Measurements from ENCODE around the gene THSD4.
"Not testable (repeated sequence)": the region's sequence is repeated elsewhere in the genome, so short reads cannot be mapped to it uniquely, and the experiment has no call there.

Gene THSD4

GRCh38 chr15:71265606-71266005 is 150.3 kb downstream of the THSD4 start:
- H3K27ac Mint-ChIP-seq, H3K4me3 Mint-ChIP-seq, H3K36me3 Mint-ChIP-seq, H3K27me3 Mint-ChIP-seq, H3K9me3 Mint-ChIP-seq, CTCF ChIA-PET, DNase-seq, H3K4me1 Mint-ChIP-seq: not testable (repeated sequence)

GRCh38 chr15:71271327-71271726 is 156.1 kb downstream of the THSD4 start:
- CTCF ChIA-PET: no interaction called here
- H3K36me3 Mint-ChIP-seq: no peaks in the 10 kb centered on the region
- H3K4me1 Mint-ChIP-seq: no peaks in the 10 kb centered on the region
- H3K27me3 Mint-ChIP-seq: no peaks in the 10 kb centered on the region
- H3K9me3 Mint-ChIP-seq: no peaks in the 10 kb centered on the region
- DNase-seq: no peak
- H3K27ac Mint-ChIP-seq: no peak overlapping the region
- no peak overlapping the region for H3K4me3 Mint-ChIP-seq

GRCh38 chr15:71272932-71273331 is 157.7 kb downstream of the THSD4 start:
- CTCF ChIA-PET: no interaction called here
- Mint-ChIP-seq H3K9me3 (no peaks in the 10 kb centered on the region), H3K4me3 (no peak overlapping the region), H3K36me3 (no peaks in the 10 kb centered on the region), H3K27me3 (no peaks in the 10 kb centered on the region), H3K4me1 (no peaks in the 10 kb centered on the region), H3K27ac (no peak overlapping the region)
- DNase-seq: no peak

GRCh38 chr15:71273731-71274447 is 158.6 kb downstream of the THSD4 start:
- no peak overlapping the region for H3K27ac Mint-ChIP-seq
- CTCF ChIA-PET: no interaction called here
- no peaks in the 10 kb centered on the region for H3K4me1 Mint-ChIP-seq
- H3K27me3 Mint-ChIP-seq: no peaks in the 10 kb centered on the region
- DNase-seq: no peak
- H3K36me3 Mint-ChIP-seq: no peaks in the 10 kb centered on the region
- no peaks in the 10 kb centered on the region for H3K9me3 Mint-ChIP-seq
- no peak overlapping the region for H3K4me3 Mint-ChIP-seq

DNA sequence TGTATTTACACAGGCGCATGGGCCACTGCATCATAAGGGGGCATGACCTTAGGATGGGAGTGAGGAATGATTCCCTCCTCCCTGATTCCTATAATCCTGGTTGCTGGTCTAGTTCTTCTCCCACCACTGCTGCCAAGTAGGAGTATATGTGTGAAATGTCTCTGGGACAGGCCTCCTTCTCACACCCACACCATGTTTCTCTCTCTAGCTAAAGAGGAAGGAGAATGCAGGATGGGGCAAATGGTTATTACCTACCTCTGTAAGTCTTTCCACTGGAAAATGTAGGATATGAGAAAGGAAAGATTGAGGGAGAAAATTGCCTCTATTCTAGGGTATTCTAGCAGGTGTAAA is 159.2 kb downstream of the THSD4 start:
- Mint-ChIP-seq H3K9me3 (no peaks in the 10 kb centered on the region), H3K27ac (no peak overlapping the region), H3K36me3 (no peaks in the 10 kb centered on the region), H3K27me3 (no peaks in the 10 kb centered on the region), H3K4me3 (no peak overlapping the region), H3K4me1 (no peaks in the 10 kb centered on the region)
- CTCF ChIA-PET: no interaction called here
- DNase-seq: no peak

- Mint-ChIP-seq H3K36me3 (no peaks in the 10 kb centered on the region), H3K4me1 (no peaks in the 10 kb centered on the region), H3K9me3 (no peaks in the 10 kb centered on the region), H3K27ac (no peak overlapping the region), H3K27me3 (peaks cover 4% of the 10 kb centered on the region), H3K4me3 (no peak overlapping the region)
- CTCF ChIA-PET: no interaction called here
- DNase-seq: no peak
Observed at GRCh38 chr15:71275098-71275497, 159.8 kb downstream of the THSD4 start.

GRCh38 chr15:71275566-71276335 is 160.5 kb downstream of the THSD4 start:
- DNase-seq: no peak
- H3K4me1 Mint-ChIP-seq: no peaks in the 10 kb centered on the region
- no peaks in the 10 kb centered on the region for H3K36me3 Mint-ChIP-seq
- no peaks in the 10 kb centered on the region for H3K9me3 Mint-ChIP-seq
- no peak overlapping the region for H3K27ac Mint-ChIP-seq
- H3K27me3 Mint-ChIP-seq: peaks cover 9% of the 10 kb centered on the region
- CTCF ChIA-PET: no interaction called here
- no peak overlapping the region for H3K4me3 Mint-ChIP-seq

- peaks cover 9% of the 10 kb centered on the region for H3K27me3 Mint-ChIP-seq
- no peak overlapping the region for H3K4me3 Mint-ChIP-seq
- no peaks in the 10 kb centered on the region for H3K4me1 Mint-ChIP-seq
Observed at GRCh38 chr15:71276336-71276665, 161.0 kb downstream of the THSD4 start.

DNA sequence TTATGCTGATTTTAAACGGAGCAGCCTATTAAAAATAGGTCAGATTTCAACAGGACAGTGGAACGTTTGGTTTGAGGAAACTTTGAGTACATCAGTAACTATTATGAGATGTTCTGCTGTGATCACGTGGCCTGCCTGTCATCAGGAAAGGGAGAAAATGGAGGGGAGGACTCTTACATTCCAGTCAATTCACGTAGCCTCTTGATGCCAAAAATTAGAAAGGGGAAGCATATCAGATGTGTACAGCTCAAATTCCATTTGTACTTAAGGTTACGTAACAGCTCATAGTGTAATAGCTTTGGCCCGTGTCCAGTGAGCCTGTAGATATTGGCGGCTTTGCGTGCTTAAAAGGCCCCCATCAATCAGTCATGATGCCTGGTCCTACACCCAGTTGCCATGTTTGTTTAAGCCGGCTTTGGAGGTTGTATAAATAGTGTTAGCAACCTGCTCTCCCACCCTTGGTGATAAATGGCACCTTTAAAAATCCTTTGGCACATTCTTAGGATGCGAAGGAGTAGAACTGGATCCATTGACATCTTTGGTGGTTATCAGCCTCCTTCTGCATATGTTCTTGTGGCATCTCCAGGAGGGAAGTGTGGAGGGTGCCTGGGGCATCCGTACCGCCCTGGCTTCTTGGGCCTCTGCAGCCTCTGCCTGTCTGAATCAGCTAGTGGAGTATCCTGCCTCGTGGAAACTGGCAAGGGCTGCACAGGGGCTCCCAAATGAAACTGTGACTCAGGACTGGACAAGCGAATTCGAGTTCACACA is 163.9 kb downstream of the THSD4 start:
- DNase-seq: no peak
- Mint-ChIP-seq H3K4me1 (no peaks in the 10 kb centered on the region), H3K4me3 (no peak overlapping the region), H3K27me3 (peaks cover 9% of the 10 kb centered on the region), H3K27ac (no peak overlapping the region), H3K36me3 (no peaks in the 10 kb centered on the region), H3K9me3 (no peaks in the 10 kb centered on the region)
- CTCF ChIA-PET: no interaction called here

More at GRCh38 chr15:71276336-71276665, 161.0 kb downstream of the THSD4 start:
- H3K9me3 Mint-ChIP-seq: no peaks in the 10 kb centered on the region
- no peak overlapping the region for H3K27ac Mint-ChIP-seq
- no peaks in the 10 kb centered on the region for H3K36me3 Mint-ChIP-seq
- CTCF ChIA-PET: no interaction called here
- no peak for DNase-seq

GRCh38 chr15:71279757-71280141 is 164.5 kb downstream of the THSD4 start:
- CTCF ChIA-PET: no interaction called here
- H3K27me3 Mint-ChIP-seq: peaks cover 9% of the 10 kb centered on the region
- H3K27ac Mint-ChIP-seq: no peak overlapping the region
- H3K4me3 Mint-ChIP-seq: no peak overlapping the region
- no peaks in the 10 kb centered on the region for H3K4me1 Mint-ChIP-seq
- no peaks in the 10 kb centered on the region for H3K36me3 Mint-ChIP-seq
- no peak for DNase-seq
- H3K9me3 Mint-ChIP-seq: no peaks in the 10 kb centered on the region

- CTCF ChIA-PET: no interaction called here
- DNase-seq: no peak
- Mint-ChIP-seq H3K27ac (no peak overlapping the region), H3K27me3 (peaks cover 9% of the 10 kb centered on the region), H3K36me3 (no peaks in the 10 kb centered on the region), H3K4me3 (no peak overlapping the region), H3K9me3 (no peaks in the 10 kb centered on the region), H3K4me1 (no peaks in the 10 kb centered on the region)
Observed at GRCh38 chr15:71280206-71280605, 164.9 kb downstream of the THSD4 start.

DNA sequence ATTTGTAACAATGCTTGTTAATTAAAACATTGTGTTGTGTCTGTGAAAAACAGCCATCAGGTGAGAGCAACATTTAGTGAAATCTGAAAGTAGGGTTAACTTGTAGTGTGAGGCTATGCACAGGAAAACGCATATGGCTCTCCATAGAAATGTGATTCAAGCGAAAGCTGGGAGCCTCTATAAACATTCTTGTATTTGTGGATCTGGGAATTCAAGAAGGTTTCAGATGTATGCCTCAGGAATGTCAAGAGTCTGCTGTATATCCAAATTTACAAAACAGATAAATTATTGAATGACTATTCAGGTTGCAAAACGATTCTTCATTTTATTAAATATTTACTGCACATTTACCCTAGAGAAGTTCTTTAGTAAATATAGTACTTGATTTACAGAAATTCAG is 166.0 kb downstream of the THSD4 start:
- CTCF ChIA-PET: no interaction called here
- H3K9me3 Mint-ChIP-seq: no peaks in the 10 kb centered on the region
- no peaks in the 10 kb centered on the region for H3K36me3 Mint-ChIP-seq
- H3K27ac Mint-ChIP-seq: no peak overlapping the region
- no peaks in the 10 kb centered on the region for H3K4me1 Mint-ChIP-seq
- H3K27me3 Mint-ChIP-seq: peaks cover 9% of the 10 kb centered on the region
- DNase-seq: no peak
- H3K4me3 Mint-ChIP-seq: no peak overlapping the region

GRCh38 chr15:71282076-71282475 is 166.8 kb downstream of the THSD4 start:
- Mint-ChIP-seq H3K4me3 (no peak overlapping the region), H3K9me3 (no peaks in the 10 kb centered on the region), H3K36me3 (no peaks in the 10 kb centered on the region), H3K4me1 (no peaks in the 10 kb centered on the region), H3K27me3 (peaks cover 9% of the 10 kb centered on the region), H3K27ac (no peak overlapping the region)
- no peak for DNase-seq
- CTCF ChIA-PET: no interaction called here

DNA sequence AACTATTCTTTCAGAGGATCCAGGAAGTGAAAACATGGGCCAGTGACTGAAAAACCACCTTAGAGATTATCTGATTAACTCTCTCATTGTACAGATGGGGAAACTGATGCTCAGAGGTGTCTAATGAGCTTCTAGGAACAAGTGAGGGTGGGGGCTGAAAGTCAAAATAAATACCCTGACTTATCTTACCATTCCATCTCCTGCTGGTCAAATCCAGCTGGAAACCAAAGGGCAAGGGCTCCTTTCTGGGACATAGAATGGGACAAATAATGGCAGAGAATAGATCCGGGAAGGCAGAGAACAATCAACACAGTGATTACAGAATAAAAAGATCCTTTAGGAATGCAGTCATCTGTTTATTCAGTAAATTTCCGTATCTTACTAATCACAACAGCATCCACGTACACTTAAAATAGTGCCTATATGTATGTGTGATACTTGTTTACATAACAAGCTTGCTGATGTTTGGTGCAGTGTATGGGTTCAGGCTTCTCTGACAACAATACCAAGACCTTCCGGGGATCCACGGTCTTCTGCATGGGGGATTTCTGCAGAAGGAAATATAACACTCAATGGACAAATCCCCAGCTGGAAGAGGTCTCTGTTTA is 173.2 kb downstream of the THSD4 start:
- H3K27me3 Mint-ChIP-seq: peaks cover 16% of the 10 kb centered on the region
- DNase-seq: no peak
- peaks cover 17% of the 10 kb centered on the region for H3K4me1 Mint-ChIP-seq
- no peak overlapping the region for H3K4me3 Mint-ChIP-seq
- H3K27ac Mint-ChIP-seq: no peak overlapping the region
- CTCF ChIA-PET: no interaction called here
- no peaks in the 10 kb centered on the region for H3K36me3 Mint-ChIP-seq
- no peaks in the 10 kb centered on the region for H3K9me3 Mint-ChIP-seq

DNA sequence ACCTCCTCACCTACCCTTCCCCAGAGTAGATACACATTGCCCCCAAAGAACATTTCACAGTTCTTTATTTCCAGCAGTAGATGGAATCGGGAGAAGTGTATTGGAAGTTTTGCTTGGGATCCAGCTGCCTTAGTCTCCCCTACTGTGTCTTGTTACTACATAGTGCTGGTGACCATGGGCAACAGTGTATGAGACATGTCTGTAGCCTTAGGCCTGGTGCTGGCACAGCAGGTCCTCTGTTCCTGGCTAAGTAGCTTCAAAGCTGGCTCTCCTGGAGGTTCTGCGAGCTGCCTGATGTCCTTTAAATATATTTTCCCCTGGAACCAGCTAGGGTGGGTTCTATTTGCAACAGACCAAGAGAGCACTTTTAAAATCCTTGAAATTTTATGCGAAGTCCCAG is 174.7 kb downstream of the THSD4 start:
- no peaks in the 10 kb centered on the region for H3K36me3 Mint-ChIP-seq
- DNase-seq: no peak
- peaks cover 23% of the 10 kb centered on the region for H3K27me3 Mint-ChIP-seq
- no peaks in the 10 kb centered on the region for H3K9me3 Mint-ChIP-seq
- no peak overlapping the region for H3K4me3 Mint-ChIP-seq
- peaks cover 17% of the 10 kb centered on the region for H3K4me1 Mint-ChIP-seq
- no peak overlapping the region for H3K27ac Mint-ChIP-seq
- CTCF ChIA-PET: no interaction called here

All from activated naive CD4-positive, alpha-beta T cell treated with anti-CD3 and anti-CD28 coated beads, Interleukin-2, amount 10 ng/mL, durations not matched to agents 7 days and 5 days (primary cell).